GM19351 (cell line): ENCODE results near the gene DHCR7.

Experiments
- ATAC-seq: cut with Tn5 transposase; IDR thresholded peaks from one replicate; pipeline ENCODE4 v1.9.1; 2021; ENCODE audit warnings: mild to moderate bottlenecking, moderate library complexity; ENCODE audit not compliant: unreplicated experiment

DHCR7 gene

GRCh38 chr11:71448257-71449171 lies at the start of gene DHCR7:
Gene DHCR7 (minus strand): TSS chr11:71448393. CDS start chr11:71444952, 3,441 bp downstream.
- ATAC-seq: peak; percentile 83

GRCh38 chr11:71496421-71496820 lies 48.2 kb upstream of the DHCR7 start:
- no peak for ATAC-seq

GRCh38 chr11:71495286-71496230 lies 47.4 kb upstream of the DHCR7 start:
- ATAC-seq: no peak

- ATAC-seq: no peak
These were observed 43.7 kb upstream of the DHCR7 start for GRCh38 chr11:71491940-71492339.

- ATAC-seq: no peak
These were observed 43.3 kb upstream of the DHCR7 start for GRCh38 chr11:71491531-71491930.

GRCh38 chr11:71490731-71491390 lies 42.7 kb upstream of the DHCR7 start:
- no peak for ATAC-seq

GRCh38 chr11:71490044-71490730 lies 42.0 kb upstream of the DHCR7 start:
- no peak for ATAC-seq

- ATAC-seq: no peak
These were observed 41.3 kb upstream of the DHCR7 start for GRCh38 chr11:71489311-71490043.

GRCh38 chr11:71488681-71489270 lies 40.6 kb upstream of the DHCR7 start:
- no peak for ATAC-seq

- no peak for ATAC-seq
These were observed 38.1 kb upstream of the DHCR7 start for GRCh38 chr11:71486320-71486719.

GRCh38 chr11:71485466-71485865 lies 37.3 kb upstream of the DHCR7 start:
- ATAC-seq: no peak

- no peak for ATAC-seq
These were observed 36.8 kb upstream of the DHCR7 start for GRCh38 chr11:71485063-71485399.

GRCh38 chr11:71484248-71485062 lies 36.3 kb upstream of the DHCR7 start:
- no peak for ATAC-seq

- ATAC-seq: no peak
These were observed 35.5 kb upstream of the DHCR7 start for GRCh38 chr11:71483692-71484091.

- no peak for ATAC-seq
These were observed 34.7 kb upstream of the DHCR7 start for GRCh38 chr11:71482746-71483364.

GRCh38 chr11:71482216-71482615 lies 34.0 kb upstream of the DHCR7 start:
- ATAC-seq: no peak

GRCh38 chr11:71481101-71481960 lies 33.1 kb upstream of the DHCR7 start:
- ATAC-seq: no peak
